GM19452 (cell line): ENCODE results near the gene NASP.
"Not testable (repeated sequence)": the region's sequence is repeated elsewhere in the genome, so short reads cannot be mapped to it uniquely, and the experiment has no call there.

Experiments used
- ATAC-seq: cut with Tn5 transposase; IDR thresholded peaks from one replicate; pipeline ENCODE4 v1.9.1; 2021; ENCODE audit not compliant: unreplicated experiment

NASP gene

DNA sequence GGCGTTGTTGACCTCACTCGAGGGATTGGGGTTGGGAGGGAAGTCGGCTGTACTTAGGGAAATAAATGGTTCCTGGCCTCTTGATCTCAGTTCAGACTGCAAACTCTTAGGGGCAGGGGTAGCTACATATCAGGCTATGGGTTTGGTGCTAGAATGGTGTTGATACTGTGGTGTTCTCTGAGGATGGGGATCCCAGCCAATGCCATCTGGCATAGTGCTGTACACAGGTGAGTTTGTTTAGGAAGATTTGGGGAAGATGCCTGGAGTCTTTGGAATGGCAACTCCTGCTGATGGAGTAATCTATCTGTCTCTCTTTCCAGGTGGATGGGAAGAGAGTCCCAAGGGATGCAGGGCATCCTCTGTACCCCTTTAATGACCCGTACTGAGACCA, 14.3 kb upstream of the NASP start:
- no peak for ATAC-seq

DNA sequence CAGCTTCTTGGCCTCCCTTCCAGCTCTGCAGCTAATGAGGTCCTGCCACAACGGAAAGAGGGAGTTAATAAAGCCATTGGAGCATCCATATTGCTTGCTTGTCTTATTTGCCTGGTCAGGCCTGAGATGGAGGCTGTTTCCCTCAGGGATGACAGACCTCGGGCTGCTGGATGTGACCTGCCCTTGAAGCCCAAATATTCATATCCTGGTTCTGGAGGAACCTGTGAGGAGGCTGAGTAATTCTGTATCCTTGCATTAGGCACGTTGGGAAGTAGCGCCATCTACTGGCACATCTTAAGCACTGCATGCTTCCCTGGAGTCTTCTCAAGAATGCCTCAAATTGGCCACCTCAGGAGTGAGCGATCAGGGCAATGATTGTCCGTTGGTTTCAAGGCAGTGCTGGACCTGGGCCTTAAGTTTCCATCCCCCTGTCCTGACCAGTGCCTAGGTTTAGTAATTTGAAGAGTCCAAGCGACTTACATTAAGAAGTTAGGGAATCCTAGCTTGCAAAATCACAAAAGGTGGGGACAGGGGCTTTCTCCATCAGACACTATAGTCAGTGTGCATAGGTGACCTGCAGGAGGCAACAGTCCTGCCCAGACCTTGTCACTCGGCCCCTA, 13.8 kb upstream of the NASP start:
- ATAC-seq: peak; percentile 56

GRCh38 chr1:45570631-45571030, 13.2 kb upstream of the NASP start:
- ATAC-seq: no peak

DNA sequence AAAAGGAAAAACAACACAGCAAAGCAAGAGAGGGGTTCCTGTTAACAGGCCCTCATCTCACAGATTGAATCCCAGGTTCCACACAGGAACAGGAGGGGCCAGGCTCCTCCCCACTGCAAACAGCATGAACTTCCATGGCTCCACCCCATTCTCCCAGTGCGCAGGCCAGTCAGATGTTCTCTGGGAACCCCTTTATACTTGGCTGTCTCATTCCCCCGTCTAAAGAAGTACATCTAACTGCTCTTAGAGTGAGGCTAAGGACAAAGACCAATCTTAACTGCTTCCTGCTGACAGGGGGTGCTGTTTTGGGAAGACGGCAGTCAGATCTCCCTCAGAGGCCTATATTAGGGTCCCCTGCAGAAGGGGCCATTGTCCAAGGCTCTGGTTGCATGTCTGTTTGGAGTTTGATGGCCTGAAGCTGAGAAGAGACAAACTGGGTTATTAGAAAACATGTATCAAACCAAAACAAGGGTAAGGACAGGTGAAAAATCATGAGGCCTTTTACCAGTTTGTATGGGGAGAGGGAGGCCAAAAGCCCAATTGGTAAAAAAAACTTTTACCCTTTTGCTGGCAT, 10.5 kb upstream of the NASP start:
- no peak for ATAC-seq

DNA sequence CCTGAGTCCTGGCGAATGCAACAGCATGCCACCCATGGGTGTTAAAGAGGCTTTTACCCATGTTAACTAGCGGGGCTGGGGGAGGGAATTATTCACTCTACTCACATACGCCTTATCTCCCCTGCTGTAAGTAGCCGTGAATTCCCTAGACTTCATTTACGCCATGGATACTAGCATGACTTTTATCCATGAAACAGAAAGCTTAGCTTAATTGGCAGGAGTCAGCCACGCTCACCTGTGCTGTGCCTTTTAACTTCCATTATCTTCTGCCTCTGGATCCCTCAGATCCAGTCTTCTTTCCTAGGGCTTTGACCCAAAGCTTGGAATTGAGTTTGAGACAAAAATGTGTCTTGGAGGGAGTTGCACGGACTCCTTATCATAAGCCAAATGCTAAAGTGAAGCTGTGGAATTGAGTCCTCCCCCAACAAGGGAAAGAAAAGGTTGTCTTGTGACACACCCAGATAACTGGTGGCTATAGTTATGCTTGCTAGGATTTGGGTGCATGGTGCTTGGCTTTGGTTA, 9.7 kb upstream of the NASP start:
- ATAC-seq: no peak

- ATAC-seq: peak; percentile 76
Observed at GRCh38 chr1:45583264-45583665, 576 bp upstream of the NASP start.

GRCh38 chr1:45584351-45585109, 689 bp downstream of the NASP start:
- peak; percentile 25 for ATAC-seq

DNA sequence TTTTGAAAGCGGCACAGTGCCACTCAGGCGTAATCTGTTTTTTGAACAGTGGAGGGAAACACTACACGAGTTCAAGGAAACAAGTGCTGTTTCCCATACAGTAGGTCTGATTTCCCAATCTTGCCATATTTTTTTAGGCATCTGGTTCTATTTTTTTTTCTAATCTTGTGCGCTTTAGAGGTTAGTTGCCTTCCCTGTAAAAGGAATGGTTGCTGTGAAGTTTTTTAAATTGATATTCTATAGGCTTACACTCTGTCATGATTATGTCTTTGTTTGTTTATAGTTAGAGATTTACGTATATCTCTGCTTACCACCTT, 1.2 kb downstream of the NASP start:
- no peak for ATAC-seq

GRCh38 chr1:45585496-45586075, 1.7 kb downstream of the NASP start:
- no peak for ATAC-seq

DNA sequence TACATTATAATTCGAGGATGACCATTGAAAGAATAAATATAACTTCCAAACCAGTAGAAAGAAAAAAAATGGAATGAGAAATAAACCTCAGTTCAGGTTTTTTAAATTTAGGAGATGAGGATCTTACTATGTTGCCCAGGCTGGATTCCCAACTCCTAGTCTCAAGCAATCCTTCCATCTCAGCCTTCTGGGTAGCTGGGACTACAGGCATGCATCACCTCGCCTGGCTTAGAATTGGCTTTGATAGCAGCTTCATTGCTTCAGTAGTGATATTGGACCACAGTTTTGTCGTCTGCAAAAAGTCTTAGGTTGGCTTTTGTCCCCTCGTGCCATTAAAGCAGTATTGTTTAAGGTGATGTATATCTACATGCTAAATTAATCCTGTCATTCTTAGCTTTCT, 2.9 kb downstream of the NASP start:
- no peak for ATAC-seq

DNA sequence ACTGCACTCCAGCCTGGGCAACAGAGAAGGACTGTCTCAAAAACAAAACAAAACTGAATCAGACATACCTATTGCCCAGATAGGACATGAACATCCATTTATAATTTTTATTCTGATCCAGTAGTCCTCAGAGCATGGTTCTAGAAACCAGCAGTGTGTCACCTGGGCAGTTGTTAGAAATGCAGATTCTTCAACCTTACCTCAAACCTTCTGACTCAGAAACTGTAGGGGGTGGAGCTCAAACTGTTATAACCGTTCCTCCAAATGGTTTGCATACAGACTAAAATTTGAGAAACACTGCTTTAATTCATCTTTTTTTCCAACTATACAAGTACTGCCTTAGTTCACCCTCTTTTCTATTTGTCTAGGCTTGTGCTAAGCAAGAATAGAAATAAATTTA, 6.0 kb downstream of the NASP start:
- no peak for ATAC-seq

- no peak for ATAC-seq
Observed at GRCh38 chr1:45594412-45594811, 10.6 kb downstream of the NASP start.

DNA sequence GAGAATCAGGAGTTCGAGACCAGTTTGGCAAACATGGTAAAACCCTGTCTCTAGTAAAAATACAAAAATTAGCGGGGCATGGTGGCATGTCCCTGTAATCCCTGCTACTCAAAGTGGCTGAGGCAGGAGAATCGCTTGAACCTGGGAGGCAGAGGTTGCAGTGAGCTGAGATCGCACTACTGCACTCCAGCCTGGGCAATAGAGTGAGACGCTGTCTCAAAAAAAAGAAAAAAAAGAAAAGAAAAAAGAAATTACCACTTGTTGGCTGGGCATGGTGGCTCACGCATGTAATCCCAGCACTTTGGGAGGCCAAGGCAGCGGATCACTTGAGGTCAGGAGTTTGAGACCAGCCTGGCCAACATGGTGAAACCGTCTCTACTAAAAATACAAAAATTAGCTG, 12.9 kb downstream of the NASP start:
- ATAC-seq: not testable (repeated sequence)

- no peak for ATAC-seq
Observed at GRCh38 chr1:45604239-45604638, 20.4 kb downstream of the NASP start.

GRCh38 chr1:45607404-45608074, 23.7 kb downstream of the NASP start:
- ATAC-seq: no peak

DNA sequence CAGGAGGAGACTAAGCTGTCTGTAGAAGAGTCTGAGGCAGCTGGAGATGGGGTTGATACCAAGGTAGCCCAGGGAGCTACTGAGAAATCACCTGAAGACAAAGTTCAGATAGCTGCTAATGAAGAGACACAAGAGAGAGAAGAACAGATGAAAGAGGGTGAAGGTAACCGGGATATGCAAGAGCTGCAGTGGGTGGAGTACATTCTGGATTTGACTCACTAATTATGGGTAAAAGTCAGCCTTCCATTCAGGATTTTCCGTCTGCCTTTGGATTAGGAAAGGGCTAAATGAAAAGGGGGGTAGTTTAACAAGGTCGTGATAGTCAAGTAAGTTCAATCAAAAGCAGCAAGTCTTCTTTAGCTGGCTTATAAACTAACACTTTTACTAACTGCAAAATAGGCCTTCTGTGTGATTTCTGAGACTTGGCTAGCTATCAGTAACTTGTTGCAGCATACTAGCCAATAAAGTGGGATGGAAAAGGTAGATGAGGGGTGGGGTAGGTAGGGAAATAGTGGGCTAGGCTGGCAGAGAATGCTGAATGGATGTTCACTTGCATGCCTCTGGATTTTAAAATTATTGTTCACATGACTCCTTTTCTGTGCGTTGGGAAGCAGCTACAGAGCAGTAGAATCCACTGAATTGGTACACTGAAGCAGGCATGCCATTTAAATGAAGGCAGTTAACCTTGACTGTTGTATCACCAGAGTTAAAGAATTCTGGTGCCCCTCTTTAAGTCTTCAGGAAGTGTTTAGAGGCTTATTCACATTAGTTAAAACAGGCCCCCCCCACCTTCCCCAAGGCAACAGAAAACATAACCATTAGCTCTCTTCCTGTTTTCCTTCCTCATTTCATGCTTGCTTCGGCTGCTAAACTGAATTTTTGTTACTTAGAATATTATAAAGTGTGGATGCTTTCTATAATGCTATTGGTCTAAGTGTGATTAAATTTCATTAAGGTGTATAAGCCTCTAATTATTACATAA, 24.6 kb downstream of the NASP start:
- no peak for ATAC-seq

DNA sequence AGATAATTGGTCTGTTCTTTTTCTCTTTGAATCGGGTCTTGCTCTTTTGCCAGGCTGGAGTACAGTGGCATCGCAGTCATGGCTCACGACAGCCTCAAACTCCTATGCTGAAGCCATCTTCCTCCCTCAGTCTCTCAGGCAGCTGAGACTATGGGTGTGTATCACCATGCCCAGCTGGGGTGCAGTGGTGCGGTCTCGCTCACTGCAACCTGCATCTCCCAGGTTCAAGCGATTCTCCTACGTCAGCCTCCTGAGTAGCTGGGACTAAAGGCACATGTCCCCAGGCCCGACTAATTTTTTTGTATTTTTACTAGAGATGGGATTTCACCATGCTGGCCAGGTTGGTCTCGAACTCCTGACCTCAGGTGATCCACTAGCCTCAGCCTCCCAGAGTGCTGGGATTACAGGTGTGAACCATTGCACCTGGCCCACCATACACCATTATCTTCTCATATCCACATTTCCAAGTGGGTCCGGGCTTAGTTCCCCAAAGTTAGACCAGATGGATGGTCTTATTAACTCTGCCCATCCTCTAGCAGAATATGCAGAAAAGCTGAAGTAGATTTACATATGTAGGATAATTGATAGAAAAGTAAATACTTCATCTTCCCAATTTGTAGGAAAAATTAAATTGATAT, 26.9 kb downstream of the NASP start:
- ATAC-seq: no peak

GRCh38 chr1:45612941-45613579, 29.2 kb downstream of the NASP start:
- ATAC-seq: no peak

DNA sequence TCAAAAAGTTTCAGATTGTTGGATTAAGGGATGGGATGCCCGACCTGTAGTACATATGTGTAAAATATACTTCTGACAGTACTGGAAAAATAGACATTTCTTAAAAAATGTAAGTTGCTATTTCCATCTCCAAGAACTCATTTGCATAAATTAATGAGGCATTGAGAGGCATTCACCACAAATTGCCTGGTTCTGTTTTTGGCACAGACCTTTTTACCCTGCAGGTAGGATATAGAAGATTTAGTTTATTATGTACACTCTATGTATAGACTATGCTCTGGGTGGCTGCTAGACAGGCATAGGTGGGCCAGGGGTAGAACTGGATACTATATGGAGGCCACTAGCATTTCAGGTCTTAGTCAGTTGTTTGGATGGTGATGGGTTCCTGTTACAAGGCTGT, 32.0 kb downstream of the NASP start:
- ATAC-seq: no peak
